Measurements from ENCODE around the gene PFN3.

Gene PFN3

DNA sequence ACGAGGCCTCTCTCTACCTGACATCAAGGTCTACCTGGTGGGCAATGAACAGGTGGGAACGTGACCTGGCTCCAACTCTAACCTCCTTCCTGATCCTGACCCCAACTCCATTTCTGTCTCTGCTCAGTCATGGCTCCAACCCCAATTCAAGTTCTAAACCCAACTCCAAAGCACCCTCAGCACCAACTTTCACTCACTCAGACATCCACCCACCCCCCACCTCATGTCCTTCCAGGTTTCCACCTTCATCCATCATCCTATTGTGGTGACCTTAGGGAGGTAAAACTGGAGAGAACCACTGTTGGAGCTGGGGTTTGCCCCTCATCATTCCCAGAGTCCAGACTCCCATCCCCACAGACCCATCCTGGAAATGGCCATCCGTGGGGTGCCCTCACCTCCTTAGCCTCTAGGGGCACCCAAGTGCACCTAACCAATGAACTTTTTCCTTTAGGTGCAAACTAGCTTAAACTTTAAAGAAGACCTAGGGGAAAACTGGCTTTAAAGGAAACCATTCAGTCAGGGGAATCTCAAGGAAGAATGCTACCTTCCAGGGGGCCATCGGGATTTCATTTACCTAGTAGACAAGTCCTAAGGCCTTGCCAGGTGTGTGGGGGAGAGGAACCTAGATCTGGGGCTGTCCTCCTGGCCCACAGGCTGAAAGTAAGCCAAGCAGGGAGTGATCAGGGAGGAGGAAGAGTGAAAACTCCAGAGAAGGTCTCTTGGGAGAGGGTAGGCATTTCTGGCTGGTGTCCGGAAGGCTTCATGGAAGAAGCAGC lies 31.4 kb downstream of the PFN3 start:
- TF ChIP-seq, protein P1, sequence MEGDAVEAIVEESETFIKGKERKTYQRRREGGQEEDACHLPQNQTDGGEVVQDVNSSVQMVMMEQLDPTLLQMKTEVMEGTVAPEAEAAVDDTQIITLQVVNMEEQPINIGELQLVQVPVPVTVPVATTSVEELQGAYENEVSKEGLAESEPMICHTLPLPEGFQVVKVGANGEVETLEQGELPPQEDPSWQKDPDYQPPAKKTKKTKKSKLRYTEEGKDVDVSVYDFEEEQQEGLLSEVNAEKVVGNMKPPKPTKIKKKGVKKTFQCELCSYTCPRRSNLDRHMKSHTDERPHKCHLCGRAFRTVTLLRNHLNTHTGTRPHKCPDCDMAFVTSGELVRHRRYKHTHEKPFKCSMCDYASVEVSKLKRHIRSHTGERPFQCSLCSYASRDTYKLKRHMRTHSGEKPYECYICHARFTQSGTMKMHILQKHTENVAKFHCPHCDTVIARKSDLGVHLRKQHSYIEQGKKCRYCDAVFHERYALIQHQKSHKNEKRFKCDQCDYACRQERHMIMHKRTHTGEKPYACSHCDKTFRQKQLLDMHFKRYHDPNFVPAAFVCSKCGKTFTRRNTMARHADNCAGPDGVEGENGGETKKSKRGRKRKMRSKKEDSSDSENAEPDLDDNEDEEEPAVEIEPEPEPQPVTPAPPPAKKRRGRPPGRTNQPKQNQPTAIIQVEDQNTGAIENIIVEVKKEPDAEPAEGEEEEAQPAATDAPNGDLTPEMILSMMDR (IDR thresholded peaks at IDR 0.05), result peak; percentile 63

DNA sequence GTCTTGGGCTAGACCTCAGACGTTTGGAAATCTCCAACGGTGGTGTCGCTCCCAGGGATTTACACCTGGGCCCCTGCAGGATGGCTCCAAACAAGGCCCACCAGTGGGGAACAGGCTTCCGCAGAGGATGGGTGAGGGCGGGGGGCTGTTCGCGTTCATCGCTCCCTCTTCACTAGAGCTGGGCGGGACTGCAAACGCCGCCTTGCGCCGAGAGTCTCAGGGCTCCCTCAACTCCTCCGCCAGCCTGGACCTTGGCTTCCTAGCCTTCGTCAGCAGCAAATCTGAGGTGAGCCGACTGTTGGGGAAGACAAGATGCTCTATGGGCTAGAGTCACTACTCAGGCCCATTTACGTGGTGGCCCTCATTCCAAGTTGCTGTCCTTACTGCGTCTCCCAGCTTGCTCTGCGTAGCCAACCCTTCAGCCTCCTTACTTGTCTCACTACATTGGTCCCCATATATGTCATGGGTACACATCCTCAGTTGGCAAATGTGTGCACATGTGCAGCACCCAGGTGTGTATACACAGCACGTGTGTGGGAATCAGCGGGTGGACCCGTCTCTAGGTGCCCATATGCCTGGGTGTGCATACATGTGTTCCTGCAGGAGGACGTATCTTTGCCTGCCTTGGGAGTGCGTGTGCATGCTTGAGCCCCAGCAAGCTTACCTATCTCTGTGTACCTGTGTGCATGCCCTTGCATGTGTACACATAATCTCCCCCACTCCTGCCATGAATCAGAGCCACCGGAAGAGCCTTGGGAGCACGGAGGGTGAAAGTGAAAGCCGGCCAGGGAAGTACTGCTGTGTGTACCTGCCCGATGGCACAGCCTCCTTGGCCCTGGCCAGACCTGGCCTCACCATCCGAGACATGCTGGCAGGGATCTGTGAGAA lies 32.2 kb downstream of the PFN3 start:
- TF ChIP-seq, protein P1 (IDR thresholded peaks at IDR 0.05), result no peak

DNA sequence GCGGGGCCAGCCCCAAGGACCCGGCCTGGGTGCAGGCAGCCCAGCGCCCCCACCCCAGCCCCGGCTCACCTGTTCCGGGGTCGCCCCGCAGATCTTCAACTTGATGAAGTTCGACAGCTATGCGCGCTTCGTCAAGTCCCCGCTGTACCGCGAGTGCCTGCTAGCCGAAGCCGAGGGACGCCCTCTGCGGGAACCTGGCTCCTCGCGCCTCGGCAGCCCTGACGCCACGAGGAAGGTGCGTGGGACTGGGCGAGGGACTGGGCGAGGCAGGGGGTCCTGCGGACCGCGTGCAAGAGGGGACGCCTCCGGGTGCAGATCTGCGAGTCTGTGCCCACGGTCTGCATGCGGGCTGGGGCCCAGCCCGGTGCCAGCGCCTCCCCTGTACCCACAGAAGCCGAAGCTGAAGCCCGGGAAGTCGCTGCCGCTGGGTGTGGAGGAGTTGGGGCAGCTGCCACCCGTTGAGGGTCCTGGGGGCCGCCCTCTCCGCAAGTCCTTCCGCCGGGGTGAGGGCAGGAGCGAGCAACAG lies 33.1 kb downstream of the PFN3 start:
- TF ChIP-seq, protein P1 (IDR thresholded peaks at IDR 0.05), result no peak

DNA sequence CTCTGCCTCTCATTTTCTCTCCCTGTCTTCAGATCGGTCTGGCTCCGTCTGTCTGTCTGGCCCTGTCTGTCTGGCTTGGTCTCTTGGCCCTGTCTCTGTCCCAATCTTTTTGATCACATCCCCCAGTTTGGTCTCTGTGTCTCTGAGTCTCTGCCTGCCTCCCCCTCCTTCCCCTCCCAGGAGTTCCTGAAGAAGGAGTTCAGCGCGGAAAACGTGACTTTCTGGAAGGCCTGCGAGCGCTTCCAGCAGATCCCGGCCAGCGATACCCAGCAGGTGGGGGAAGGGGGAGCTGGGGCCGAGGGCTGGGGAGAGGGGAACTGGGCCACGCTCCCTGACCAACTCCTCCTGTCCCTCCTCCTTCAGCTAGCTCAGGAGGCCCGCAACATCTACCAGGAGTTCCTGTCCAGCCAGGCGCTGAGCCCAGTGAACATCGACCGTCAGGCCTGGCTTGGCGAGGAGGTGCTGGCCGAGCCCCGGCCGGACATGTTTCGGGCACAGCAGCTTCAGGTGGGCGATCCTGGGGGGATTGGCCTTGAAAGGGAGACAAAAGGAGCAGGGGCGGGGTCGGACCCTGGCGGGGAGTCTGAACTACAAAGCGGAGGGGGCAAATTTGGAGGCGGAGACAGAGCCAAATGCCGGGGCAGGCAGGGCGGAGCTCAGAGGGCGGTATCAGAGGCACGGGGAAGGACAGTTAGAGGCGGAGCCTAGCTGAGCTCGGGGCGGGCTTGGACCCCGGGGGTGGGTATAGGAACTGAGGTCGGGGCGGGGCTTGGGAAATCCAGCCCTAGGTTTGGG lies 33.7 kb downstream of the PFN3 start:
- TF ChIP-seq, protein P1 (IDR thresholded peaks at IDR 0.05), result no peak

DNA sequence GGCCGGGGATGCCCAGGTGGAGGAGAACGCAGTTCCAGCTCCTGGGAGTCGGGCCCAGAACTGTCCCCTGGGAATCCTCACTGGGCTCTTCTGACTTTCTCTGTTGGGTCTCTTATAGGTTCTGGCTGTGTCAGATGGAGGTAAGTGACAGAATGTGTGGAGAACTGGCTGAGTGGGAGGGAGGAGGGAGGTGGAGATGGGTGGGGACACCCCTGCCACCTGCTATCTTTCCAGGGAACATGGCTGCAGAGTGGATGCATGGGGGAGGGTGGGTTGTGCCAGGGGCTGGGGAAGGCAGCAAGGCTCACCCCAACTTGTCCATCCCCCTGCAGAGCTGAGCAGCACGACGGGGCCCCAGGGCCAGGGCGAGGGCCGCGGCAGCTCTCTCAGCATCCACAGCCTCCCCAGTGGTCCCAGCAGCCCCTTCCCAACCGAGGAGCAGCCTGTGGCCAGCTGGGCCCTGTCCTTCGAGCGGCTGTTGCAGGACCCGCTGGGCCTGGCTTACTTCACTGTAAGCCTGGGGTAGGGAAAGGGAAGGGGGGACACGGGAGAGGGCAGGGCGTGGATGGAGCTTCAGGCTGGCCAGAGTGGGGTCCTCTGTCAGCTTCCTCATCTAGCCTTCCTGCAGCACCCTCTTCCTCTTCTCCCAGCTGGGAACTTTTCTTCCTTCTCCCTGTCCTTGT lies 34.5 kb downstream of the PFN3 start:
- TF ChIP-seq, protein P1 (IDR thresholded peaks at IDR 0.05), result no peak

DNA sequence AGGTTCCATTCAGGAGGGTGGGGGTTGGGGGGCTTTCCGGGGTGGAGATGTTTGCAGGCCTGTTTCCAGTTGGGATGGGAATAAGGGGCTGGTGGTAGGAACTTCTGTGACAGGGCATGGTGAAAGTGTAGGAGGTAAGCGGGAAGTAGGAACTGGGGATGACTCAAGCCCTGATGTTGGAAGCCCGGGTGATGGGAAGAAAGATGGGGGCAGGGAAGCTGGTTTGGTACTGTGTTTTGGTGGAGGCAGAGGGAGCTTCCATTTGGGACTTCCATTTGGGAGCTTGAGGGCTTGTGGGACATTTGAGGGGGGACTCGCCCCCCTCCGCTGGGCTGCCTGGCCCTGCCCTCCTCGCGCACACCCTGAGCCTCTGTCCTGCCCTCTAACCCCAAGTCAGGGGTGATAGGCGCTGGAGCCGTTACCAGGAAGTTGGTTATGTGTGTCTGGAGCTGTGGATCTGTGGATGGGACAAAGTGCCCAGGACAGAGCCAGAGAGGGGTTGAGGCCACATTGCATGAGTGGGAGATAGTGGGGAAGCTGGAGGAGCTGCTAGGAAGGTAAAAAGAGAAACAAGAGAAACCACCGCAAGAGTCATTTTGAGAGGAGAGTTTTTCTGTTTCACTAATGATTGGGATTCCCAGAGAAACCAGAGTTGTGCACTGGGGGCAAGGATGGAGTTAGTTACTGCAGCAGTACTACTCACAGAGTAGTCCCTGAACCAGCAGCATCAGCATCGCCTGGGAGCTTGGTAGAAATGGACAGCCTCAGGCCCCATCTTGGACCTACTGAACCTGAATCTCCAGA lies 36.1 kb downstream of the PFN3 start:
- TF ChIP-seq, protein P1 (IDR thresholded peaks at IDR 0.05), result no peak
